ENCODE data around the gene SNU13.

- no peak for TF ChIP-seq TCF7L2 (IDR thresholded peaks at IDR 0.05; ENCODE audit: borderline replicate concordance, extremely low read depth, insufficient read depth, insufficient read length)
- TF ChIP-seq POLR2A (IDR thresholded peaks at IDR 0.05; ENCODE audit: borderline replicate concordance, extremely low read depth, insufficient read depth, insufficient read length) = no peak
- no peak for TF ChIP-seq EZH2 (IDR thresholded peaks at IDR 0.05)
- TF ChIP-seq CEBPB (IDR thresholded peaks at IDR 0.05; ENCODE audit: low read depth) = no peak
- TF ChIP-seq POLR2AphosphoS5 (IDR thresholded peaks at IDR 0.05; ENCODE audit: low read depth, low read length) = no peak
- TF ChIP-seq SRF (IDR thresholded peaks at IDR 0.05; ENCODE audit: low read depth) = no peak
These were observed 24.3 kb upstream of the SNU13 start for GRCh38 chr22:41713004-41713403.
